Osteocyte (in vitro differentiated cells): ENCODE results near the gene GOLGA3. TPM values are rescaled to one million over a fixed set of nuclear protein-coding genes. Genes with fewer than 3 reads are reported as not detected.
"Not testable (repeated sequence)": the region's sequence is repeated elsewhere in the genome, so short reads cannot be mapped to it uniquely, and the experiment has no call there.

Source experiments
- DNase-seq: peaks from one replicate; pipeline ENCODE4 v3.0.0; 2021; ENCODE audit warnings: mixed read lengths; ENCODE audit not compliant: unreplicated experiment; ENCODE audit errors: extremely low spot score
- H3K27ac Mint-ChIP-seq: one replicate; pipeline ENCODE4 v1.8.0; 2021; ENCODE audit warnings: mild to moderate bottlenecking, mixed read lengths; ENCODE audit not compliant: unreplicated experiment
- H3K27me3 Mint-ChIP-seq: one replicate; pipeline ENCODE4 v1.8.0; 2021; ENCODE audit warnings: mixed read lengths; ENCODE audit not compliant: unreplicated experiment
- H3K36me3 Mint-ChIP-seq: one replicate; pipeline ENCODE4 v1.8.0; 2021; ENCODE audit warnings: mixed read lengths; ENCODE audit not compliant: unreplicated experiment
- H3K4me1 Mint-ChIP-seq: one replicate; pipeline ENCODE4 v1.8.0; 2021; ENCODE audit warnings: mixed read lengths; ENCODE audit not compliant: unreplicated experiment
- H3K4me3 Mint-ChIP-seq: one replicate; pipeline ENCODE4 v1.8.0; 2021; ENCODE audit warnings: mild to moderate bottlenecking, moderate library complexity, mixed read lengths; ENCODE audit not compliant: unreplicated experiment
- H3K9me3 Mint-ChIP-seq: one replicate; pipeline ENCODE4 v1.8.0; 2021; ENCODE audit warnings: mixed read lengths; ENCODE audit not compliant: unreplicated experiment
- total RNA-seq: library from RNA; stranded (reverse); gene quantifications from 2 replicates; pipeline ENCODE4 v1.2.1, GENCODE V29; 2021
- TF ChIP-seq, protein P1 (sequence below): fragments of 200-600 bp; sonication (generic); IDR thresholded peaks from 2 replicates; pipeline ENCODE4 v1.5.0; 2021; ENCODE audit warnings: antibody characterized with exemption, mild to moderate bottlenecking, moderate library complexity

Gene GOLGA3
- total RNA-seq, 1 donor from 2014 or later: 104 TPM

- H3K9me3 Mint-ChIP-seq: no peaks in the 10 kb centered on the region
- no peaks in the 10 kb centered on the region for H3K27me3 Mint-ChIP-seq
- peaks cover 49% of the 10 kb centered on the region for H3K36me3 Mint-ChIP-seq
- TF ChIP-seq, protein P1, sequence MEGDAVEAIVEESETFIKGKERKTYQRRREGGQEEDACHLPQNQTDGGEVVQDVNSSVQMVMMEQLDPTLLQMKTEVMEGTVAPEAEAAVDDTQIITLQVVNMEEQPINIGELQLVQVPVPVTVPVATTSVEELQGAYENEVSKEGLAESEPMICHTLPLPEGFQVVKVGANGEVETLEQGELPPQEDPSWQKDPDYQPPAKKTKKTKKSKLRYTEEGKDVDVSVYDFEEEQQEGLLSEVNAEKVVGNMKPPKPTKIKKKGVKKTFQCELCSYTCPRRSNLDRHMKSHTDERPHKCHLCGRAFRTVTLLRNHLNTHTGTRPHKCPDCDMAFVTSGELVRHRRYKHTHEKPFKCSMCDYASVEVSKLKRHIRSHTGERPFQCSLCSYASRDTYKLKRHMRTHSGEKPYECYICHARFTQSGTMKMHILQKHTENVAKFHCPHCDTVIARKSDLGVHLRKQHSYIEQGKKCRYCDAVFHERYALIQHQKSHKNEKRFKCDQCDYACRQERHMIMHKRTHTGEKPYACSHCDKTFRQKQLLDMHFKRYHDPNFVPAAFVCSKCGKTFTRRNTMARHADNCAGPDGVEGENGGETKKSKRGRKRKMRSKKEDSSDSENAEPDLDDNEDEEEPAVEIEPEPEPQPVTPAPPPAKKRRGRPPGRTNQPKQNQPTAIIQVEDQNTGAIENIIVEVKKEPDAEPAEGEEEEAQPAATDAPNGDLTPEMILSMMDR: no peak
- no peaks in the 10 kb centered on the region for H3K4me1 Mint-ChIP-seq
- H3K4me3 Mint-ChIP-seq: no peak overlapping the region
- no peak overlapping the region for H3K27ac Mint-ChIP-seq
- no peak for DNase-seq
Measured at GRCh38 chr12:132856581-132856980, 27.9 kb upstream of the GOLGA3 start.

DNA sequence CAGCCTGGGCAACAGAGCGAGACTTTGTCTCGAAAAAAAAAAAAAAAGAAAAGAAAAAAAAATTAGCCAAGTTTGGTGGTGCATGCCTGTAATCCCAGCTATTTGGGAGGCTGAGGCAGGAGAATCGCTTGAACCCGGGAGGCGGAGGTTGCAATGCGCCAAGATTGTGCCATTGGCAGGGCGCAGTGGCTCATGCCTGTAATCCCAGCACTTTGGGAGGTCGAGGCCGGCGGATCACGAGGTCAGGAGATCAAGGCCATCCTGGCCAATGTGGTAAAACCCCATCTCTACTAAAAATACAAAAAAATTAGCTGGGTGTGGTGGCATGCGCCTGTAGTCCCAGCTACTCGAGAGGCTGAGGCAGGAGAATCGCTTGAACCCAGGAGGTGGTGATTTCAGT lies 26.5 kb upstream of the GOLGA3 start:
- not testable (repeated sequence) for H3K4me3 Mint-ChIP-seq, DNase-seq, H3K27ac Mint-ChIP-seq, H3K4me1 Mint-ChIP-seq, H3K27me3 Mint-ChIP-seq, H3K9me3 Mint-ChIP-seq
- H3K36me3 Mint-ChIP-seq: peaks cover 48% of the 10 kb centered on the region

GRCh38 chr12:132853285-132854092 lies 24.8 kb upstream of the GOLGA3 start:
- no peaks in the 10 kb centered on the region for H3K9me3 Mint-ChIP-seq
- no peak overlapping the region for H3K27ac Mint-ChIP-seq

DNA sequence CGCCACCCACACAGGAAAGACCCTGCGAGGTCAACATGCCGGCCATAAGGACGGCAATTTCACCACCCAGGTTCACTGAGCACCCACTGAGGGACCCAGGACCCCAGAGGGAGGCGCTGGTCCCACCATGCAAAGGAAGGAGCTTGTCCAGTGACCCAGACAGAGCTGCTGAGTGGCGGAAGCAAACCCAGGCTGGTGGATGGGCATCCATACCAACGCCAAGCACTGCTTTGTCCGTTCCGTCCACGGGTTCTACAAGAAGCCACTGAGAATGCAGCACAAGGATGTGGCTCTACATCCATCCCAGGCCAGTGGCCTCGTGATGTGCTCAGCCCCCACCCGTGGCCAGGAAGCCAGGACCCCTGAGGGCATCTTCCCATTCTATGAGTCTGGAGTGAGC lies 23.8 kb upstream of the GOLGA3 start:
- Mint-ChIP-seq H3K4me1 (no peaks in the 10 kb centered on the region), H3K27ac (no peak overlapping the region), H3K4me3 (no peak overlapping the region), H3K9me3 (no peaks in the 10 kb centered on the region), H3K27me3 (no peaks in the 10 kb centered on the region), H3K36me3 (peaks cover 47% of the 10 kb centered on the region)
- no peak for DNase-seq
- TF ChIP-seq, protein P1: no peak

More at GRCh38 chr12:132853285-132854092, 24.8 kb upstream of the GOLGA3 start:
- TF ChIP-seq, protein P1: no peak
- H3K4me1 Mint-ChIP-seq: no peaks in the 10 kb centered on the region
- no peaks in the 10 kb centered on the region for H3K27me3 Mint-ChIP-seq
- H3K36me3 Mint-ChIP-seq: peaks cover 46% of the 10 kb centered on the region
- no peak for DNase-seq
- no peak overlapping the region for H3K4me3 Mint-ChIP-seq

DNA sequence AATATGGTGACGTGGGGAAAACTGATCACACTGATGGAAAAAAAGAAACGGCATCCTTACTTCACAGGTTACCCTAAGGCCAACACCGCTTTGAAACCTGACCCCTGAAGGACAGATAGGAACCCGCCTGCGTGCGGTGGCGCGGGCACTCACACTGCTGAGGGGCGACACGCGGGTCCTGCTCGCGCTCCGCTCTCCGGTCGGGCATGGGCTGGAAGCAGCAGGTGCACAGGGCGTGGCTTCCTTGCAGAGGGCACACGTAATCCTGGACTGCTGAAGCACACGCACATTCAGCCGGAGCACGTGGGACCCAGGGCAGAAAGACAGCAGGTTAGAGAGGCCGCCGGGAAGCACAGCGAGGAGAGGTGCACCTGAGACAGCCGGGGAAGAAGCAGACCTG lies 22.8 kb upstream of the GOLGA3 start:
- no peaks in the 10 kb centered on the region for H3K9me3 Mint-ChIP-seq
- no peak overlapping the region for H3K4me3 Mint-ChIP-seq
- DNase-seq: no peak
- no peak overlapping the region for H3K27ac Mint-ChIP-seq
- no peaks in the 10 kb centered on the region for H3K4me1 Mint-ChIP-seq
- peaks cover 50% of the 10 kb centered on the region for H3K36me3 Mint-ChIP-seq
- H3K27me3 Mint-ChIP-seq: no peaks in the 10 kb centered on the region
- TF ChIP-seq, protein P1: no peak
